GM21576 (cell line): ENCODE results near the gene SAP130.

ENCODE experiments used
- ATAC-seq: cut with Tn5 transposase; IDR thresholded peaks from one replicate; pipeline ENCODE4 v1.9.1; 2021; ENCODE audit warnings: mild to moderate bottlenecking, moderate library complexity; ENCODE audit not compliant: unreplicated experiment

Gene SAP130

GRCh38 chr2:128027801-128028667 lies at the start of gene SAP130:
TSS of gene SAP130 (minus strand) at chr2:128028059. CDS start at chr2:128026292, 1,767 bp downstream.
- ATAC-seq = peak; percentile 85

GRCh38 chr2:128076461-128077106 lies 48.7 kb upstream of the SAP130 start:
- ATAC-seq = no peak

GRCh38 chr2:128073278-128073677 lies 45.4 kb upstream of the SAP130 start:
- no peak for ATAC-seq

GRCh38 chr2:128069769-128070168 lies 41.9 kb upstream of the SAP130 start:
- ATAC-seq = no peak

- ATAC-seq = no peak
Observed at GRCh38 chr2:128064353-128064752, 36.5 kb upstream of the SAP130 start.

- ATAC-seq = no peak
Observed at GRCh38 chr2:128062571-128062970, 34.7 kb upstream of the SAP130 start.

GRCh38 chr2:128058114-128058513 lies 30.3 kb upstream of the SAP130 start:
- ATAC-seq = no peak

- no peak for ATAC-seq
Observed at GRCh38 chr2:128057334-128057733, 29.5 kb upstream of the SAP130 start.

GRCh38 chr2:128054104-128054885 lies 26.4 kb upstream of the SAP130 start:
- ATAC-seq = no peak

GRCh38 chr2:128053331-128053730 lies 25.5 kb upstream of the SAP130 start:
- no peak for ATAC-seq

- ATAC-seq = no peak
Observed at GRCh38 chr2:128043041-128043440, 15.2 kb upstream of the SAP130 start.

- ATAC-seq = no peak
Observed at GRCh38 chr2:128041561-128041960, 13.7 kb upstream of the SAP130 start.

- no peak for ATAC-seq
Observed at GRCh38 chr2:128040166-128040771, 12.4 kb upstream of the SAP130 start.

- no peak for ATAC-seq
Observed at GRCh38 chr2:128039535-128039934, 11.7 kb upstream of the SAP130 start.

- ATAC-seq = no peak
Observed at GRCh38 chr2:128038411-128038810, 10.6 kb upstream of the SAP130 start.

GRCh38 chr2:128037649-128038048 lies 9.8 kb upstream of the SAP130 start:
- no peak for ATAC-seq

- no peak for ATAC-seq
Observed at GRCh38 chr2:128036748-128037607, 9.1 kb upstream of the SAP130 start.

GRCh38 chr2:128032092-128032491 lies 4.2 kb upstream of the SAP130 start:
- no peak for ATAC-seq

GRCh38 chr2:128028668-128029054 lies 802 bp upstream of the SAP130 start:
- no peak for ATAC-seq

- ATAC-seq = peak; percentile 80
Observed at GRCh38 chr2:128027278-128027800, 520 bp downstream of the SAP130 start.
